ENCODE measurements around the gene IL23A.

The IL23A gene

GRCh38 chr12:56361487-56362129, 22.9 kb downstream of the IL23A start:
- H3K27ac ChIP-seq (ENCODE audit: low read depth, low read length, severe bottlenecking) = no peak overlapping the region
- 79 to 93% methylated on average over 6 to 7 of the region's 8 CpGs for WGBS, 2 experiments (ENCODE audit: insufficient coverage in 2 of 2)
- no peaks in the 10 kb centered on the region for H3K9me3 ChIP-seq (ENCODE audit: control insufficient read depth, low read length)
- no peaks in the 10 kb centered on the region for H3K4me1 ChIP-seq (ENCODE audit: control insufficient read depth, insufficient read depth, low read length, poor library complexity, severe bottlenecking)
- H3K36me3 ChIP-seq (ENCODE audit: control insufficient read depth, insufficient read depth, low read length) = no peaks in the 10 kb centered on the region
- no peak overlapping the region for H3K4me3 ChIP-seq (ENCODE audit: extremely low read depth, insufficient read depth, low read length, poor library complexity, severe bottlenecking)

DNA sequence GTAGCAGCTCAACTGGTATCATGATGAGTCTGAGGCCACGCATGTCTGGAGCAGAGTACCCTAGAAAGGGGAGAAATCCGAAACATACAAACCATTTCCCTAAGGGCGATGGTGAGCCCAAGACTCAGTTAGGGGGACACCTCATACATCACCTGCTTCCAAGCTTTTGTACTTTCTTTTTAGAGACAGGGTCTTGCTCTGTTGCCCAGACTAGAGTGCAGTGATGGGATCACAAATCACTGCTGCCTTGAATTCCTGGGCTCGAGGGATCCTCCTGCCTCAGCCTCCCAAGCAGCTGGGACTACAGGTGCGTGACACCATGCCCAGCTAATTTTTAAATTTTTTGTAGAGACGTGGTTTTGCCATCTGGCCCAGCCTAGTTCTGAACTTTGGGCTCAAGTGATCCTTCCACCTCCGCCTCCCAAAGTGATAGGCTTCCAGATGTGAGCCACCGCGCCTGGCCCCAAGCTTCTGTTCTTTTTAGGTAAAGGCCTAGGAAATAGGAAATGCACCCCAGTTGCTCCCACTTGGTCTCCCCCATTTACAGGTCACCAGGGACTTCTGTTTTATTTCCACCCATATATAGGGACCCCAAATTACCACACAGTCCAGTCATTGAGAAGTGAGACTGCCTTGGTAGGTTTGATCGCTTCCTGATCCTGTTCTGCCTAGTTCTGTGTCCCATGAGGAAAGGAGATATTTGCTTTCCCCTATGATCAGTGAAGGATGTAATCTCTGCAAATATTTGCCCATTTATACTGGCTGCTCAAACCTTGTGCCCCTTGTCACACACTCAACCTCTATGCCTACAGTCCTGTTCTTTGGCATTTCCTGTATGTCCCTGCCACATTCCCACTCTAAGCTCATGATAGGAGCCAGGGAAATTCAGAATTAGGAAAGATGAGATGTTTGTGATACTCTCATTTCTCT, 23.7 kb downstream of the IL23A start, which contains the start of gene APOF:
TSS of gene APOF (minus strand) at position 728 of the 930 bp plus-strand sequence. CDS start at position 616, 112 bp downstream.
- Histone ChIP-seq H3K27ac (ENCODE audit: low read depth, low read length, severe bottlenecking) (no peak within 1 kb of the TSS), H3K36me3 (ENCODE audit: control insufficient read depth, insufficient read depth, low read length) (no peaks in the 10 kb centered on the region), H3K9me3 (ENCODE audit: control insufficient read depth, low read length) (no peaks in the 10 kb centered on the region), H3K4me3 (ENCODE audit: extremely low read depth, insufficient read depth, low read length, poor library complexity, severe bottlenecking) (no peak within 1 kb of the TSS), H3K4me1 (ENCODE audit: control insufficient read depth, insufficient read depth, low read length, poor library complexity, severe bottlenecking) (no peaks in the 10 kb centered on the region)
- WGBS, 2 experiments (ENCODE audit: insufficient coverage in 2 of 2) = 86 to 93% methylated on average over 6 to 8 of the region's 10 CpGs

GRCh38 chr12:56366948-56367347, 28.3 kb downstream of the IL23A start:
- Histone ChIP-seq H3K9me3 (ENCODE audit: control insufficient read depth, low read length) (no peaks in the 10 kb centered on the region), H3K4me3 (ENCODE audit: extremely low read depth, insufficient read depth, low read length, poor library complexity, severe bottlenecking) (no peak overlapping the region)
- 100% methylated on average over 2 of the region's 3 CpGs; no CpG with 5 or more reads in 1 of the 2 experiments for WGBS, 2 experiments (ENCODE audit: insufficient coverage in 2 of 2)

DNA sequence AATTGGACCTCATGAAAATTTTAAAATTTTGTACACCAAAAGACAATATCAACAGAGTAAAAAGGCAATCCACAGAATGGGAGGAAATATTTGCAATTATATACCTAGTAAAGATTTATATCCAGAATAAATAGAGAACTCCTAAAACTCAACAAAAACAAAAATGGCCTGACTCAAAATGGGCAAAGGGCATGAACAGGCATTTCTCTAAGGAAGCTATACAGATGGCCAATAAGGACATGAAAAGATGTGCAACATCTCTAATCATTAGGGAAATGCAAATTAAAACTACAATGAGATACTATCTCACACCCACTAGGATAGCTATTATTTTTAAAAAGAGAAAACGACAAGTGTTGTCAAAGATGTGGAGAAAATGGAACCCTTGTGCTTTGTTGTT, 34.8 kb downstream of the IL23A start:
- Histone ChIP-seq H3K27ac (ENCODE audit: low read depth, low read length, severe bottlenecking) (no peak overlapping the region), H3K36me3 (ENCODE audit: control insufficient read depth, insufficient read depth, low read length) (no peaks in the 10 kb centered on the region), H3K4me1 (ENCODE audit: control insufficient read depth, insufficient read depth, low read length, poor library complexity, severe bottlenecking) (no peaks in the 10 kb centered on the region), H3K4me3 (ENCODE audit: extremely low read depth, insufficient read depth, low read length, poor library complexity, severe bottlenecking) (no peak overlapping the region), H3K9me3 (ENCODE audit: control insufficient read depth, low read length) (no peaks in the 10 kb centered on the region)
- 88% methylated on average over 1 of the region's 1 CpG; no CpG with 5 or more reads in 1 of the 2 experiments for WGBS, 2 experiments (ENCODE audit: insufficient coverage in 2 of 2)

More at GRCh38 chr12:56366948-56367347, 28.3 kb downstream of the IL23A start:
- no peak overlapping the region for H3K27ac ChIP-seq (ENCODE audit: low read depth, low read length, severe bottlenecking)
- H3K4me1 ChIP-seq (ENCODE audit: control insufficient read depth, insufficient read depth, low read length, poor library complexity, severe bottlenecking) = no peaks in the 10 kb centered on the region
- no peaks in the 10 kb centered on the region for H3K36me3 ChIP-seq (ENCODE audit: control insufficient read depth, insufficient read depth, low read length)

GRCh38 chr12:56374726-56375597, 36.3 kb downstream of the IL23A start:
- Histone ChIP-seq H3K27ac (ENCODE audit: low read depth, low read length, severe bottlenecking) (no peak overlapping the region), H3K4me1 (ENCODE audit: control insufficient read depth, insufficient read depth, low read length, poor library complexity, severe bottlenecking) (no peaks in the 10 kb centered on the region), H3K36me3 (ENCODE audit: control insufficient read depth, insufficient read depth, low read length) (no peaks in the 10 kb centered on the region), H3K4me3 (ENCODE audit: extremely low read depth, insufficient read depth, low read length, poor library complexity, severe bottlenecking) (no peak overlapping the region), H3K9me3 (ENCODE audit: control insufficient read depth, low read length) (no peaks in the 10 kb centered on the region)
- 83 to 94% methylated on average over 2 to 4 of the region's 7 CpGs for WGBS, 2 experiments (ENCODE audit: insufficient coverage in 2 of 2)

DNA sequence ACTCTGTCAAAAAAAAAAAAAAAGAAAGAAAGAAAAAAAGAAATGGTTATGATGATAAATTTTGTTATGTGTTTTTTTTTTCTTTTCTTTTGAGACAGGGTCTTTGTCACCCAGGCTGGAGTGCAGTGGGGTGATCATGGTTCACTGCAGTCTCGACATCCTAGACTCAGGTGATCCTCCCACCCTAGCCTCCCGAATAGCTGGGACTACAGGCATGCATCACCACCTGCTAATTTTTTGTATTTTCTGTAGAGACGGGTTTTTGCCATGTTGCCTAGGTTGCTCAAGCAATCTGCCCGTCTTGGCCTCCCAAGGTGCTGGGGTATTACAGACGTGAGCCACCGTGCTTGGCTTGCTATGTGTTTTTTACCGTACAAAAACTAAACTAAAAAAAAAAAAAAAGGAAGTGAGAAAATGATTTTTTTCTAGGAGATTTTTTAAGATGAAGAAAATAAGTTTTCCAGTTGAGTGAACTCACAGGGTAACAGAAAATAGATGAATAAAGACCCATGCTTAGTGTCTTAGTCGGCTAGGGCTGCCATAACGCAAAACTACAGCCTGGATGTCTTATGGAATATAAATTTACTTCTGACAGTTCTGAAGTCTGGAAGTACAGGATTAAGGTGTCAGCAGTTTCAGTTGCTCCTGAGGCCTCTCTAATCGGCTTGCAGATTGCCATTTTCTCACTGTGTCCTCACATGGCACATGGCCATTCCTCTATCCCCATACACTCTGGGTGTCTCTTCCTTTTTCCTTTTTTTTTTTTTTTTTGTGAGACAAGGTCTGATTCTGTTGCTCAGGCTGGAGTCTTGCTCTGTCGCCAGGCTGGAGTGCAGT, 37.1 kb downstream of the IL23A start:
- no peaks in the 10 kb centered on the region for H3K36me3 ChIP-seq (ENCODE audit: control insufficient read depth, insufficient read depth, low read length)
- no peaks in the 10 kb centered on the region for H3K9me3 ChIP-seq (ENCODE audit: control insufficient read depth, low read length)
- no peaks in the 10 kb centered on the region for H3K4me1 ChIP-seq (ENCODE audit: control insufficient read depth, insufficient read depth, low read length, poor library complexity, severe bottlenecking)
- no peak overlapping the region for H3K27ac ChIP-seq (ENCODE audit: low read depth, low read length, severe bottlenecking)
- 88 to 97% methylated on average over 4 to 8 of the region's 11 CpGs for WGBS, 2 experiments (ENCODE audit: insufficient coverage in 2 of 2)
- no peak overlapping the region for H3K4me3 ChIP-seq (ENCODE audit: extremely low read depth, insufficient read depth, low read length, poor library complexity, severe bottlenecking)

- no peaks in the 10 kb centered on the region for H3K36me3 ChIP-seq (ENCODE audit: control insufficient read depth, insufficient read depth, low read length)
- no peak overlapping the region for H3K27ac ChIP-seq (ENCODE audit: low read depth, low read length, severe bottlenecking)
- 100% methylated on average over 1 to 2 of the region's 4 CpGs for WGBS, 2 experiments (ENCODE audit: insufficient coverage in 2 of 2)
- H3K4me1 ChIP-seq (ENCODE audit: control insufficient read depth, insufficient read depth, low read length, poor library complexity, severe bottlenecking) = no peaks in the 10 kb centered on the region
- no peak overlapping the region for H3K4me3 ChIP-seq (ENCODE audit: extremely low read depth, insufficient read depth, low read length, poor library complexity, severe bottlenecking)
- H3K9me3 ChIP-seq (ENCODE audit: control insufficient read depth, low read length) = no peaks in the 10 kb centered on the region
These were observed 38.8 kb downstream of the IL23A start for GRCh38 chr12:56377310-56377988.

DNA sequence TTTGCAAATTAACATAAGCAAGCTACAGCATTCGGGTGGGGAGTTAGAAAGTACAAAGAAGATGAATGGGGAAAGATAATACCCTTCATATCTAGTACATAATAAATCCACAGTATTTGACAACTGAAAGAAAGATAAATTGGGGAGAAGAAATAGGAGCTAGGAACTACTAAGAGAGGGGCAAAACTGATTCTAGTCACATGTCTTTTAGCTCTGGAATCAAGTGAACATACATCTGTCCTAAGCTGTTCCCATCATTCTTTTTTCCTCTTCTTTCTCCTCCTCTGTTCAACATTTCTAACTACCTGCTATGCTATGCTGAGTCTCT, 39.3 kb downstream of the IL23A start:
- no peaks in the 10 kb centered on the region for H3K9me3 ChIP-seq (ENCODE audit: control insufficient read depth, low read length)
- H3K4me1 ChIP-seq (ENCODE audit: control insufficient read depth, insufficient read depth, low read length, poor library complexity, severe bottlenecking) = no peaks in the 10 kb centered on the region
- no CpG with 5 or more reads among the region's 1 CpG for WGBS, 2 experiments (ENCODE audit: insufficient coverage in 2 of 2)
- no peaks in the 10 kb centered on the region for H3K36me3 ChIP-seq (ENCODE audit: control insufficient read depth, insufficient read depth, low read length)
- H3K27ac ChIP-seq (ENCODE audit: low read depth, low read length, severe bottlenecking) = no peak overlapping the region
- H3K4me3 ChIP-seq (ENCODE audit: extremely low read depth, insufficient read depth, low read length, poor library complexity, severe bottlenecking) = no peak overlapping the region

DNA sequence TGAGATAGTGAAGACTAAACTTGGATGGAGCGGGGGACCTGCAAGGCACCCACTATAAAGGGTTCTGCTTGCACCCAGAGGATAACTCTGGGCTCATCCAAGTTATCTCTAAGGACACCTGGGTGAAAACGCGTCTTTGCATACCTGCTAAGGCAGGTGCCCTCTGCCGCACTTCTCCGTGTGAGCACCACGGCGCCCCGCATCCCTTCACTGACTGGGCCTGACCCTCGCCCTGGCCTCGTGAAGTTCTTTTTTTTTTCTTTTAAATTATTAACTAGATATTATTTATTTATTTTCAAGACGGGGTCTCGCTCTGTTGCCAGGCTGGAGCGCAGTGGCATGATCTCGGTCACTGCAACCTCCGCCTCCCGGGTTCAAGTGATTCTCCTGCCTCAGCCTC, 43.9 kb downstream of the IL23A start:
- Histone ChIP-seq H3K4me3 (ENCODE audit: extremely low read depth, insufficient read depth, low read length, poor library complexity, severe bottlenecking) (no peak overlapping the region), H3K9me3 (ENCODE audit: control insufficient read depth, low read length) (no peaks in the 10 kb centered on the region), H3K36me3 (ENCODE audit: control insufficient read depth, insufficient read depth, low read length) (no peaks in the 10 kb centered on the region), H3K4me1 (ENCODE audit: control insufficient read depth, insufficient read depth, low read length, poor library complexity, severe bottlenecking) (no peaks in the 10 kb centered on the region), H3K27ac (ENCODE audit: low read depth, low read length, severe bottlenecking) (no peak overlapping the region)
- WGBS, 2 experiments (ENCODE audit: insufficient coverage in 2 of 2) = 90 to 97% methylated on average over 9 to 13 of the region's 16 CpGs

All from mesodermal cell (in vitro differentiated cells).